ENCODE results near the gene IGSF3.
A peak's percentile ranks its signal among the peaks of the same experiment; 100 is the strongest.

The IGSF3 gene

DNA sequence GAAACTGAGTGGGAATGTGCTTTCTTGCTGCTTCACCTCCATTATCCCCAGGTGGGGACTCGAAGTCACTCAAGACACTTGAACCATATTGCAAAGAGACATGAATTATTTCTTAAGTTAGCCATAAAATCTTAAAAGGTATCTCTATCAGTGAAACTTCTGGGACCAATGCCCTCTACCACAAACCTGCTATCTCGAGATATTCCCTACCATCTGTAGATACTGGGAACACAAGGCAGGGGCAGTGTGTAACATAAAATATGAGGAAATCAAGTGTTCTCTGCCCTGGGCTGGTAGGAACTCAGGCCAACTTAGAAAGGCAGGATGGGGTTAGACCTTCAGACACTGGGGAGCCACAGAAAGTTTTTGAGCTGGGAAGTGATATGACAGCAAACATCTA is 95.4 kb downstream of the IGSF3 start:
- Mint-ChIP-seq H3K36me3 (ENCODE audit: low read depth) (peaks cover 13% of the 10 kb centered on the region), H3K9me3 (no peaks in the 10 kb centered on the region), H3K27ac (peak overlapping the region; percentile 48 to 79 (median 74)), H3K27me3 (ENCODE audit: low read depth) (peaks cover 11% of the 10 kb centered on the region), H3K4me1 (peaks cover 17% of the 10 kb centered on the region), H3K4me3 (peak overlapping the region; percentile 82 to 84 (median 83))
- TF ChIP-seq, protein P1, sequence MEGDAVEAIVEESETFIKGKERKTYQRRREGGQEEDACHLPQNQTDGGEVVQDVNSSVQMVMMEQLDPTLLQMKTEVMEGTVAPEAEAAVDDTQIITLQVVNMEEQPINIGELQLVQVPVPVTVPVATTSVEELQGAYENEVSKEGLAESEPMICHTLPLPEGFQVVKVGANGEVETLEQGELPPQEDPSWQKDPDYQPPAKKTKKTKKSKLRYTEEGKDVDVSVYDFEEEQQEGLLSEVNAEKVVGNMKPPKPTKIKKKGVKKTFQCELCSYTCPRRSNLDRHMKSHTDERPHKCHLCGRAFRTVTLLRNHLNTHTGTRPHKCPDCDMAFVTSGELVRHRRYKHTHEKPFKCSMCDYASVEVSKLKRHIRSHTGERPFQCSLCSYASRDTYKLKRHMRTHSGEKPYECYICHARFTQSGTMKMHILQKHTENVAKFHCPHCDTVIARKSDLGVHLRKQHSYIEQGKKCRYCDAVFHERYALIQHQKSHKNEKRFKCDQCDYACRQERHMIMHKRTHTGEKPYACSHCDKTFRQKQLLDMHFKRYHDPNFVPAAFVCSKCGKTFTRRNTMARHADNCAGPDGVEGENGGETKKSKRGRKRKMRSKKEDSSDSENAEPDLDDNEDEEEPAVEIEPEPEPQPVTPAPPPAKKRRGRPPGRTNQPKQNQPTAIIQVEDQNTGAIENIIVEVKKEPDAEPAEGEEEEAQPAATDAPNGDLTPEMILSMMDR (IDR thresholded peaks at IDR 0.05; ENCODE audit: unreplicated experiment in 3 of 3): no peak

DNA sequence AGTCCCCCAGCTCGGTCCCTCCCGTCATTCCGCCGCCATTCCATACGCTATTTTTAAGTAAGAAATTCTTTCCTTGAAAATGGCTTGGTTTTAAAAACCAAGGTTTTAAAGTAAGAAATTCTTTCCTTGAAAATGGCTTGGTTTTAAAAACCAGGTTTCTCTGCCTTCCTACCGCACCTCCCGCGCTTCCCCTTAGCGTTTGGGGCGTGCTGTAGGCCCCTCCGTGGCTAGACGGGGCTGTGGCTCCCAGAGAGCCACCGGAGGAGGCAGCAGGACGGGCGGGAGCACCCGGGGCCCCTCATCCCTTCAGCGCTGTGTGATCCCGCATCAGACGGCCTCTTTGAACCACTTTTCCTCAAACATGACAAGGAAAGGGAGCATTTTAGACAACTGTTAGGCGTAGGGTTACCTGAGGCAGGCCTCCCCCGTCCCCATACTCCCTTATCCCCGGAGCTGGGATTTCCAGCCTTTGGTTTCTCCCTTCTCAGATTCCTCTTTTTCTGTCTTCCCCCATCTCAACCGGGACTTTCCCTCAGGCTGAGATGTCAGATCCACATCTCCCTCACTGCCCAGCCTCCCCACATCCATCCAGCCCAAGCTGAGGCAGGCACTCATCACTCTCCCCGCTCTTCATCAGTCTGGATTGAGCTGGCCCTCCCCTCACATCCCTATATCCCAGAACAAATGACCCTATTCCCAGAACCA is 96.2 kb downstream of the IGSF3 start:
- H3K9me3 Mint-ChIP-seq: no peaks in the 10 kb centered on the region
- H3K4me3 Mint-ChIP-seq: peak overlapping the region; percentile 82 to 84 (median 83)
- peaks cover 6% of the 10 kb centered on the region for H3K36me3 Mint-ChIP-seq (ENCODE audit: low read depth)
- H3K4me1 Mint-ChIP-seq: peaks cover 17% of the 10 kb centered on the region
- peaks cover 11% of the 10 kb centered on the region for H3K27me3 Mint-ChIP-seq (ENCODE audit: low read depth)
- TF ChIP-seq, protein P1 (IDR thresholded peaks at IDR 0.05; ENCODE audit: unreplicated experiment in 3 of 3): no peak
- H3K27ac Mint-ChIP-seq: peak overlapping the region; percentile 48 to 79 (median 74)

DNA sequence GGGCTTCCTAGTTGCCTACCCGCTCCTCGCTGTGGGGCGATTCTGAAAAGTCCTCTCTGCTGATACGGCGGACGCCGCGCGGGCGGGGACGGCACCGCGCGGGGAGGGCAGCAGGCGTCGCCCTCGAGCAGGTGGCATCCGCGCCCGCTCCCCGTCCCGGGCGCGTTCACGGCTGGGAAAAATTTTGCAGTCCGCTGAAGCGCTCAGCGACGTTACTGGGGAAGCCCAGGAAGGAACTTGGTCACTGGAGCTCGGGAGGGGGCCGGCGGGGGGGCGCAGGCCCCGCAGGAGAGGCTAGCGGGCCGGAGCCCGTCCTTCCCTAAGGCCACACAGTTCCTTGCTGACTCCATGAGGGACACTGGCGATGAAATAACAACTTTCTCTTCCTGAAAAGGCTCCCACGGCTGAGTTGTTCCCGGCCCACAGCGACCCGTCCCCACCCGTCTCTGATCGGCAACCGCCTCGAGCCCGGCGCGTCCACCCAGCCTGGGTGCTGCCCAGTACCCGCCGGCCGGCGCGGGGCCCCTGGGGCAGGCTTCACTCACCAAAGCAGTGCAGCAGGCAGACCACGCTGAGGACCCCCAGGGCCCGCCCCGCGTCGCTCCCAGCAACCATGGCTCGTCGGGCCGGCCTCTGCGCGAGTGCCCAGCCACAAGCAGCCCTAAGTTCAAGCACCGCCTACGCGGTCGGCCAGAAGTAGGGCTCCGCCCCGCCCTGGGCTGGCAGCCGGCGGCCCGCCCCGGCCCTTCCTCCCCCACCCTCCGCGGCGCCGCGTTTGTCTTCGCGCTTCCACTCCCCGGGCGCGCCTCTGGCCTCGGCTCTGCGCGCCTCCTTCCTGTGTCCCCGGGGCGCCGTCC is 96.9 kb downstream of the IGSF3 start, which contains the start of gene CD58:
TSS of gene CD58 (minus strand) at position 669 of the 857 bp plus-strand sequence. CDS start at position 615, 54 bp downstream.
- Mint-ChIP-seq H3K9me3 (no peaks in the 10 kb centered on the region), H3K27ac (peak within 1 kb of the TSS; percentile 48 to 79 (median 74)), H3K4me1 (peaks cover 17% of the 10 kb centered on the region), H3K27me3 (ENCODE audit: low read depth) (peaks cover 11% of the 10 kb centered on the region), H3K4me3 (peak within 1 kb of the TSS; percentile 82 to 84 (median 83)), H3K36me3 (ENCODE audit: low read depth) (peaks cover 1% of the 10 kb centered on the region)
- TF ChIP-seq, protein P1 (IDR thresholded peaks at IDR 0.05; ENCODE audit: unreplicated experiment in 3 of 3): peak; percentile 63 to 71 (median 66)

DNA sequence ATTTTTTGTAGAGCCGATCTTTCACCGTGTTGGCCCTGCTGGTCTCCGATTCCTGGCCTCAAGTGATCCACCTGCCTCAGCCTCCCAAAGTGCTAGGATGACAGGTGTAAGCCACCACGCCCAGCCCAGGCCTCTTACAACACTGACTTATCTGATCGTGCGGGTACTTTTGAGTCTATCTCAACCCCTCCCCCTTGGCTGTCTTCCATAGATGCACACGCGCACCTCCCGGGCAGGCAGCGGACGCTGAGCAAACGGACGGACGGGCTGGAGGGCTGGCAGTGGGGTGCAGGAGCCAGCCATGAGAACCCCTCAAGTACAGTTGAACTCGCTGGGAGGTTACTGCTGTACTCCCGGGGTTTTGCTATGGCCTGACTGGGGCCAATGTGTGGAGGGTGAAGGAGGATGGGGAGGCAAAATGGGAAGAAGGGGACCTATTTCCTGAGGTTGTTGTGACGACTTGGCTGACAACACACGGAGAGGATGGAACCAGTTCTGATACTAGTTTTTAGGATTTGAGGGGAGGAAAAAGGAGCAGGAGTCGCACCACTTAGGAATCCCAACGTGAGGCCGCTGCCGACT is 97.7 kb downstream of the IGSF3 start:
- H3K4me3 Mint-ChIP-seq: peak overlapping the region; percentile 82 to 84 (median 83)
- peak overlapping the region; percentile 20 to 51 (median 37) for H3K27ac Mint-ChIP-seq
- peaks cover 2% of the 10 kb centered on the region for H3K9me3 Mint-ChIP-seq
- H3K4me1 Mint-ChIP-seq: peaks cover 17% of the 10 kb centered on the region
- peaks cover 13% of the 10 kb centered on the region for H3K27me3 Mint-ChIP-seq (ENCODE audit: low read depth)
- TF ChIP-seq, protein P1 (IDR thresholded peaks at IDR 0.05; ENCODE audit: unreplicated experiment in 3 of 3): no peak
- peaks cover 5% of the 10 kb centered on the region for H3K36me3 Mint-ChIP-seq (ENCODE audit: low read depth)

DNA sequence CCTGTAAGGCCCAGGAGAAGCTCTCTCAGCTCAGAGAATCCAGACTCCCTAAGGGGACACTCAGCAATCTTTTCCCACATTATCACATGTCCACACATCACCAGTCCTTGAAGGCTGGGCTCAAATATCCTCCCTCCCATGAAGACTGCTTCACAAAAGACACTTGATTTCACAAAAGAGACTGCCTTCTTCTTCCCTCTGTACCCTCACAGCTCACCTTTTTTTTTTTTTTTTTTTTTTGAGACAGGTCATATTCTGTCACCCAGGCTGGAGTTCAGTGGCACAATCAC is 98.2 kb downstream of the IGSF3 start:
- peaks cover 17% of the 10 kb centered on the region for H3K4me1 Mint-ChIP-seq
- peaks cover 3% of the 10 kb centered on the region for H3K9me3 Mint-ChIP-seq
- peak overlapping the region in 1 of 3 experiments; percentile 51 for H3K27ac Mint-ChIP-seq
- H3K36me3 Mint-ChIP-seq (ENCODE audit: low read depth): peaks cover 8% of the 10 kb centered on the region
- H3K4me3 Mint-ChIP-seq: peak overlapping the region; percentile 44 to 83 (median 82)
- H3K27me3 Mint-ChIP-seq (ENCODE audit: low read depth): peaks cover 16% of the 10 kb centered on the region
- TF ChIP-seq, protein P1 (IDR thresholded peaks at IDR 0.05; ENCODE audit: unreplicated experiment in 3 of 3): no peak

Measured in nephron (organoid).